Measurements from ENCODE around the gene SYNE1.
A peak's percentile ranks its signal among the peaks of the same experiment; 100 is the strongest.
"Not testable (repeated sequence)": the region's sequence is repeated elsewhere in the genome, so short reads cannot be mapped to it uniquely, and the experiment has no call there.

The SYNE1 gene

GRCh38 chr6:152356016-152356415 is 281.1 kb downstream of the SYNE1 start:
- DNase-seq: no peak

- DNase-seq: no peak
Observed at GRCh38 chr6:152355166-152355565, 282.0 kb downstream of the SYNE1 start.

- DNase-seq: no peak
Observed at GRCh38 chr6:152353440-152353839, 283.7 kb downstream of the SYNE1 start.

GRCh38 chr6:152351742-152352141 is 285.4 kb downstream of the SYNE1 start:
- no peak for DNase-seq

GRCh38 chr6:152351110-152351509 is 286.1 kb downstream of the SYNE1 start:
- no peak for DNase-seq

GRCh38 chr6:152348116-152348515 is 289.0 kb downstream of the SYNE1 start:
- DNase-seq: no peak

GRCh38 chr6:152343735-152344360 is 293.3 kb downstream of the SYNE1 start:
- DNase-seq: no peak

GRCh38 chr6:152341596-152341995 is 295.6 kb downstream of the SYNE1 start:
- DNase-seq: no peak

- peak; percentile 4 to 69 (median 41) for DNase-seq
Observed at GRCh38 chr6:152338335-152339125, 298.6 kb downstream of the SYNE1 start.

GRCh38 chr6:152334555-152334954 is 302.6 kb downstream of the SYNE1 start:
- DNase-seq: no peak

GRCh38 chr6:152330961-152331360 is 306.2 kb downstream of the SYNE1 start:
- no peak for DNase-seq

- DNase-seq: no peak
Observed at GRCh38 chr6:152329638-152330448, 307.3 kb downstream of the SYNE1 start.

- not testable (repeated sequence) for DNase-seq
Observed at GRCh38 chr6:152328200-152328599, 309.0 kb downstream of the SYNE1 start.

GRCh38 chr6:152323376-152323775 is 313.8 kb downstream of the SYNE1 start:
- no peak for DNase-seq

- DNase-seq: no peak
Observed at GRCh38 chr6:152318278-152318677, 318.9 kb downstream of the SYNE1 start.

- DNase-seq: no peak
Observed at GRCh38 chr6:152316024-152316423, 321.1 kb downstream of the SYNE1 start.

GRCh38 chr6:152314483-152314832 is 322.7 kb downstream of the SYNE1 start:
- DNase-seq: no peak

GRCh38 chr6:152313542-152314482 is 323.4 kb downstream of the SYNE1 start:
- DNase-seq: no peak

GRCh38 chr6:152312434-152312833 is 324.7 kb downstream of the SYNE1 start:
- DNase-seq: no peak

GRCh38 chr6:152310371-152310954 is 326.7 kb downstream of the SYNE1 start:
- peak in 5 of 6 experiments; percentile 8 to 74 (median 66) for DNase-seq

- DNase-seq: peak; percentile 38 to 70 (median 58)
Observed at GRCh38 chr6:152309648-152310047, 327.5 kb downstream of the SYNE1 start.

GRCh38 chr6:152309006-152309405 is 328.2 kb downstream of the SYNE1 start:
- DNase-seq: no peak
